ENCODE results near the gene DNAJC10.
"Not testable (repeated sequence)": the region's sequence is repeated elsewhere in the genome, so short reads cannot be mapped to it uniquely, and the experiment has no call there.

The DNAJC10 gene

GRCh38 chr2:182726473-182726872 is 10.4 kb downstream of the DNAJC10 start:
- DNase-seq (ENCODE audit: low spot score) = no peak

GRCh38 chr2:182728014-182728413 is 12.0 kb downstream of the DNAJC10 start:
- no peak for DNase-seq (ENCODE audit: low spot score)

- DNase-seq (ENCODE audit: low spot score) = no peak
Measured at GRCh38 chr2:182729710-182730339, 13.8 kb downstream of the DNAJC10 start.

GRCh38 chr2:182730486-182730885 is 14.4 kb downstream of the DNAJC10 start:
- DNase-seq (ENCODE audit: low spot score) = no peak

- no peak for DNase-seq (ENCODE audit: low spot score)
Measured at GRCh38 chr2:182732736-182733135, 16.7 kb downstream of the DNAJC10 start.

- DNase-seq (ENCODE audit: low spot score) = no peak
Measured at GRCh38 chr2:182733572-182733971, 17.5 kb downstream of the DNAJC10 start.

GRCh38 chr2:182736856-182737255 is 20.8 kb downstream of the DNAJC10 start:
- not testable (repeated sequence) for DNase-seq (ENCODE audit: low spot score)

GRCh38 chr2:182740701-182741100 is 24.6 kb downstream of the DNAJC10 start:
- DNase-seq (ENCODE audit: low spot score) = no peak

GRCh38 chr2:182741620-182742019 is 25.6 kb downstream of the DNAJC10 start:
- DNase-seq (ENCODE audit: low spot score) = no peak

- no peak for DNase-seq (ENCODE audit: low spot score)
Measured at GRCh38 chr2:182744490-182744889, 28.4 kb downstream of the DNAJC10 start.

GRCh38 chr2:182745061-182745460 is 29.0 kb downstream of the DNAJC10 start:
- no peak for DNase-seq (ENCODE audit: low spot score)

GRCh38 chr2:182745894-182746293 is 29.8 kb downstream of the DNAJC10 start:
- DNase-seq (ENCODE audit: low spot score) = not testable (repeated sequence)

- DNase-seq (ENCODE audit: low spot score) = no peak
Measured at GRCh38 chr2:182754231-182754630, 38.2 kb downstream of the DNAJC10 start.

- no peak for DNase-seq (ENCODE audit: low spot score)
Measured at GRCh38 chr2:182758379-182758778, 42.3 kb downstream of the DNAJC10 start.

GRCh38 chr2:182761903-182762302 is 45.8 kb downstream of the DNAJC10 start:
- DNase-seq (ENCODE audit: low spot score) = peak; percentile 20

- peak; percentile 66 for DNase-seq (ENCODE audit: low spot score)
Measured at GRCh38 chr2:182763311-182763912, 47.4 kb downstream of the DNAJC10 start.

GRCh38 chr2:182766626-182767025 is 50.6 kb downstream of the DNAJC10 start:
- no peak for DNase-seq (ENCODE audit: low spot score)

GRCh38 chr2:182767578-182767977 is 51.5 kb downstream of the DNAJC10 start:
- peak; percentile 41 for DNase-seq (ENCODE audit: low spot score)

GRCh38 chr2:182768950-182769349 is 52.9 kb downstream of the DNAJC10 start:
- DNase-seq (ENCODE audit: low spot score) = not testable (repeated sequence)

GRCh38 chr2:182779323-182779722 is 63.3 kb downstream of the DNAJC10 start:
- no peak for DNase-seq (ENCODE audit: low spot score)

- not testable (repeated sequence) for DNase-seq (ENCODE audit: low spot score)
Measured at GRCh38 chr2:182781099-182781498, 65.0 kb downstream of the DNAJC10 start.

- DNase-seq (ENCODE audit: low spot score) = not testable (repeated sequence)
Measured at GRCh38 chr2:182782686-182783085, 66.6 kb downstream of the DNAJC10 start.

GRCh38 chr2:182784058-182784706 is 68.1 kb downstream of the DNAJC10 start:
- no peak for DNase-seq (ENCODE audit: low spot score)
